BE2C (cell line): ENCODE measurements around the gene TEX14.

Source experiments
- DNase-seq: peaks from one replicate; pipeline ENCODE4 v3.0.0-alpha.2; 2020
- H3K27me3 ChIP-seq: fragments of 250-450 bp; sonication (Bioruptor Pico); 2 replicates; pipeline ENCODE4 v1.5.1; 2020; ENCODE audit warnings: mild to moderate bottlenecking
- H3K36me3 ChIP-seq: fragments of 250-450 bp; sonication (Bioruptor Pico); 2 replicates; pipeline ENCODE4 v1.5.1; 2020; ENCODE audit warnings: mild to moderate bottlenecking
- H3K4me1 ChIP-seq: fragments of 250-450 bp; sonication (Bioruptor Pico); 2 replicates; pipeline ENCODE4 v1.5.1; 2020
- H3K4me3 ChIP-seq: 2 replicates; pipeline ENCODE4 v1.5.1; 2011; ENCODE audit warnings: low read depth, low read length
- H3K9me3 ChIP-seq: fragments of 250-450 bp; sonication (Bioruptor Pico); 2 replicates; pipeline ENCODE4 v1.5.1; 2020
- CTCF ChIP-seq: IDR thresholded peaks from 2 replicates; pipeline ENCODE4 v1.5.1; 2012; ENCODE audit warnings: mild to moderate bottlenecking, low read depth, low read length

TEX14 gene

GRCh38 chr17:58605470-58605869, 86.4 kb downstream of the TEX14 start:
- TF ChIP-seq CTCF = no peak
- Histone ChIP-seq H3K4me1 (no peaks in the 10 kb centered on the region), H3K4me3 (no peak overlapping the region), H3K27me3 (no peaks in the 10 kb centered on the region), H3K9me3 (no peaks in the 10 kb centered on the region), H3K36me3 (no peaks in the 10 kb centered on the region)
- no peak for DNase-seq

- H3K27me3 ChIP-seq = no peaks in the 10 kb centered on the region
- no peaks in the 10 kb centered on the region for H3K4me1 ChIP-seq
- no peak for TF ChIP-seq CTCF
- no peak overlapping the region for H3K4me3 ChIP-seq
- no peak for DNase-seq
- no peaks in the 10 kb centered on the region for H3K36me3 ChIP-seq
- no peaks in the 10 kb centered on the region for H3K9me3 ChIP-seq
Measured at GRCh38 chr17:58601976-58602375, 89.9 kb downstream of the TEX14 start.

GRCh38 chr17:58597371-58597770, 94.5 kb downstream of the TEX14 start:
- no peak for DNase-seq
- Histone ChIP-seq H3K4me1 (no peaks in the 10 kb centered on the region; the same call in 1 of the 2 replicates), H3K36me3 (no peaks in the 10 kb centered on the region), H3K9me3 (no peaks in the 10 kb centered on the region), H3K4me3 (no peak overlapping the region), H3K27me3 (no peaks in the 10 kb centered on the region)
- no peak for TF ChIP-seq CTCF

GRCh38 chr17:58595194-58595792, 96.6 kb downstream of the TEX14 start:
- H3K4me3 ChIP-seq = no peak overlapping the region
- no peak for DNase-seq
- no peaks in the 10 kb centered on the region for H3K36me3 ChIP-seq
- H3K9me3 ChIP-seq = no peaks in the 10 kb centered on the region
- no peaks in the 10 kb centered on the region for H3K27me3 ChIP-seq
- TF ChIP-seq CTCF = no peak
- H3K4me1 ChIP-seq = no peaks in the 10 kb centered on the region; the same call in 1 of the 2 replicates

GRCh38 chr17:58593123-58593522, 98.7 kb downstream of the TEX14 start:
- Histone ChIP-seq H3K4me3 (no peak overlapping the region), H3K36me3 (no peaks in the 10 kb centered on the region), H3K9me3 (no peaks in the 10 kb centered on the region), H3K4me1 (no peaks in the 10 kb centered on the region; the same call in 1 of the 2 replicates), H3K27me3 (no peaks in the 10 kb centered on the region)
- no peak for DNase-seq
- TF ChIP-seq CTCF = no peak

GRCh38 chr17:58591455-58591854, 100.4 kb downstream of the TEX14 start:
- DNase-seq = no peak
- H3K9me3 ChIP-seq = no peaks in the 10 kb centered on the region
- no peaks in the 10 kb centered on the region; the same call in 1 of the 2 replicates for H3K4me1 ChIP-seq
- H3K4me3 ChIP-seq = no peak overlapping the region
- no peaks in the 10 kb centered on the region for H3K27me3 ChIP-seq
- peak; percentile 31 for TF ChIP-seq CTCF
- H3K36me3 ChIP-seq = no peaks in the 10 kb centered on the region
